Activated B cell treated with CpG ODN at 0.5 μM for 24 hours (primary cell): ENCODE results near the gene CLK3. TPM values are rescaled to one million over a fixed set of nuclear protein-coding genes. Genes with fewer than 3 reads are reported as not detected.

Experiments
- ATAC-seq: fragments of 200-7000 bp; cut with Tn5 transposase; one replicate; pipeline ENCODE4 v1.10.0; 2021; ENCODE audit warnings: low read depth, mild to moderate bottlenecking, moderate library complexity
- CTCF ChIA-PET: fragments of 350-600 bp; sonication (Branson Sonifier 250); formaldehyde crosslinking; loops from one replicate; lab custom pipeline; 2021; ENCODE audit warnings: antibody characterized with exemption; lab: Charles Lee
- POLR2A ChIA-PET: fragments of 350-600 bp; sonication (Branson Sonifier 250); formaldehyde crosslinking; loops from one replicate; lab custom pipeline; 2021; ENCODE audit warnings: antibody characterized with exemption; lab: Charles Lee
- DNase-seq: peaks from one replicate; pipeline ENCODE4 v3.0.0; 2022
- H3K27ac Mint-ChIP-seq: one replicate; pipeline ENCODE4 v1.8.0; 2020; ENCODE audit warnings: mixed read lengths
- H3K27me3 Mint-ChIP-seq: one replicate; pipeline ENCODE4 v1.8.0; 2021; ENCODE audit warnings: mixed read lengths
- H3K36me3 Mint-ChIP-seq: one replicate; pipeline ENCODE4 v1.8.0; 2021; ENCODE audit warnings: low read depth, mixed read lengths
- H3K4me1 Mint-ChIP-seq: one replicate; pipeline ENCODE4 v1.8.0; 2021; ENCODE audit warnings: mixed read lengths
- H3K4me3 Mint-ChIP-seq: one replicate; pipeline ENCODE4 v1.8.0; 2020; ENCODE audit warnings: mild to moderate bottlenecking, mixed read lengths
- H3K9me3 Mint-ChIP-seq: one replicate; pipeline ENCODE4 v1.8.0; 2020; ENCODE audit warnings: mixed read lengths
- intact Hi-C: fragments of 100-400 bp; cut with micrococcal nuclease; formaldehyde crosslinking; loops from one replicate; pipeline ENCODE4 v1.15.1; 2024
- total RNA-seq: library from RNA; stranded (reverse); gene quantifications from 2 replicates; pipeline ENCODE4 v1.2.3, GENCODE V29; 2022
- TF ChIP-seq, protein P1 (sequence below): fragments of 200-600 bp; IDR thresholded peaks from one replicate; pipeline ENCODE4 v1.8.0; 2022; ENCODE audit warnings: antibody characterized with exemption, mild to moderate bottlenecking

Gene CLK3
- total RNA-seq, 1 donor from 2014 or later, result 116 TPM

DNA sequence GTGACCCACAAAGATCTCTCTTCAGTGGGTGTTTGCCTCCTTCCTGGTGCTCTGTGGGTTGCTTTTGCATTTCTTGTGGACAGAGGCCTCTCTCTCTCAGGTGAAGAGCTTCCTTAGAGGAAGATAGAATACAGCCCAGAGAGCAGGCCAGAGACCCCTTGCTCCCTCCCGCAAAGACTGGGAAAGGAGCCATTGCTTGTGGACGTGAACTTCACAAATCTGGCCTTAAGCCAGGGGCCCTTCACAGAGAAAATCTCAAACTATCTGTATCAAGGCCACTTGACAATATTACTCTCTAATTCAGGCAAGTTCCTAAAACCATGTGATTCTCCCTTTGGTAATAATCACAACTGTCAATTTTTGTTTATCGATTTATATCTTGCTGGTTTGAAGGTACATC is 30.4 kb upstream of the CLK3 start:
- CTCF ChIA-PET, result no interaction called here
- TF ChIP-seq, protein P1, sequence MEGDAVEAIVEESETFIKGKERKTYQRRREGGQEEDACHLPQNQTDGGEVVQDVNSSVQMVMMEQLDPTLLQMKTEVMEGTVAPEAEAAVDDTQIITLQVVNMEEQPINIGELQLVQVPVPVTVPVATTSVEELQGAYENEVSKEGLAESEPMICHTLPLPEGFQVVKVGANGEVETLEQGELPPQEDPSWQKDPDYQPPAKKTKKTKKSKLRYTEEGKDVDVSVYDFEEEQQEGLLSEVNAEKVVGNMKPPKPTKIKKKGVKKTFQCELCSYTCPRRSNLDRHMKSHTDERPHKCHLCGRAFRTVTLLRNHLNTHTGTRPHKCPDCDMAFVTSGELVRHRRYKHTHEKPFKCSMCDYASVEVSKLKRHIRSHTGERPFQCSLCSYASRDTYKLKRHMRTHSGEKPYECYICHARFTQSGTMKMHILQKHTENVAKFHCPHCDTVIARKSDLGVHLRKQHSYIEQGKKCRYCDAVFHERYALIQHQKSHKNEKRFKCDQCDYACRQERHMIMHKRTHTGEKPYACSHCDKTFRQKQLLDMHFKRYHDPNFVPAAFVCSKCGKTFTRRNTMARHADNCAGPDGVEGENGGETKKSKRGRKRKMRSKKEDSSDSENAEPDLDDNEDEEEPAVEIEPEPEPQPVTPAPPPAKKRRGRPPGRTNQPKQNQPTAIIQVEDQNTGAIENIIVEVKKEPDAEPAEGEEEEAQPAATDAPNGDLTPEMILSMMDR, result no peak
- DNase-seq, result no peak
- ATAC-seq, result no peak
- peaks cover 58% of the 10 kb centered on the region for H3K36me3 Mint-ChIP-seq
- H3K4me1 Mint-ChIP-seq, result no peaks in the 10 kb centered on the region
- H3K27me3 Mint-ChIP-seq, result no peaks in the 10 kb centered on the region
- H3K27ac Mint-ChIP-seq, result no peak overlapping the region
- H3K9me3 Mint-ChIP-seq, result no peaks in the 10 kb centered on the region
- intact Hi-C loops, result no loop called here
- POLR2A ChIA-PET, result no interaction called here
- H3K4me3 Mint-ChIP-seq, result no peak overlapping the region

DNA sequence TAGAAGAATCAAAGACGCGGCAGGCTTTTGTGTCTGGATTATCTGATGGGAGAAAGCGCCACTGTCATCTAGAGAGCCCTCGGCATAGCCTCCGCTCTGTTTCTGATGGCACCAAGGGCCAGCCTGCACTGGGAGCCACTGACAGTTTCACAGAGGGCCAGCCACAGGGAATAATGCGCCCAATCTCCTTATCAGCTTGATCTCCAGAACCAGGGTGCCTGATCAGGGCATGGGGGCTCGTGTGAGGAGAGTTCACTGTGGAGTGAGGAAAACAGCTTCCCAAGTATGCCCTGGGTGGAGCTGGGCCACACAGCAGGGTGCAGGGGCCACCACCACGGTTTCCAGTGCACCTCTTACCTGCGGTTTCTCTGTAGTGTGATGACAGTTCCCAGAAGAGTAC is 29.8 kb upstream of the CLK3 start:
- H3K4me1 Mint-ChIP-seq, result no peaks in the 10 kb centered on the region
- TF ChIP-seq, protein P1, result no peak
- intact Hi-C loops, result no loop called here
- H3K36me3 Mint-ChIP-seq, result peaks cover 60% of the 10 kb centered on the region
- POLR2A ChIA-PET, result no interaction called here
- ATAC-seq (no peak), DNase-seq (no peak)
- CTCF ChIA-PET, result no interaction called here
- no peaks in the 10 kb centered on the region for H3K27me3 Mint-ChIP-seq
- no peak overlapping the region for H3K27ac Mint-ChIP-seq
- H3K4me3 Mint-ChIP-seq, result no peak overlapping the region
- H3K9me3 Mint-ChIP-seq, result no peaks in the 10 kb centered on the region

DNA sequence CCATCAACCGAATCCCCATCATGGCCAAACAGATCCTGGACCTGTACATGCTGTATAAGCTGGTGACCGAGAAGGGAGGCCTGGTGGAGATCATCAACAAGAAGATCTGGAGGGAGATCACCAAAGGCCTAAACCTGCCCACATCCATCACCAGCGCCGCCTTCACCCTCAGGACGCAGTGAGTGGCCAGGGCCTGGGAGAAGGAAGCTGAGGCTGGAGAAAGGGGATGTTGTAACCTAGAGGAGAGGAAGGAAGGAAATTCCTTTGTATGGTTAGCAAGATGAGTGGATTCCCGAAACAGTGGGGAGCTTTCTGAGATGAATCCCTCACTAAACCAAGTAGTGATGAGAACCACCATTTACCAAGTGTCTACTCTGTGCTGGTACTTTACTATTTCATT is 25.8 kb upstream of the CLK3 start:
- ChIA-PET POLR2A (no interaction called here), CTCF (no interaction called here)
- H3K4me3 Mint-ChIP-seq, result no peak overlapping the region
- no peak overlapping the region for H3K27ac Mint-ChIP-seq
- DNase-seq (no peak), ATAC-seq (no peak)
- TF ChIP-seq, protein P1, result no peak
- intact Hi-C loops, result no loop called here
- H3K36me3 Mint-ChIP-seq, result peaks cover 75% of the 10 kb centered on the region
- H3K4me1 Mint-ChIP-seq, result no peaks in the 10 kb centered on the region
- H3K9me3 Mint-ChIP-seq, result no peaks in the 10 kb centered on the region
- H3K27me3 Mint-ChIP-seq, result no peaks in the 10 kb centered on the region

DNA sequence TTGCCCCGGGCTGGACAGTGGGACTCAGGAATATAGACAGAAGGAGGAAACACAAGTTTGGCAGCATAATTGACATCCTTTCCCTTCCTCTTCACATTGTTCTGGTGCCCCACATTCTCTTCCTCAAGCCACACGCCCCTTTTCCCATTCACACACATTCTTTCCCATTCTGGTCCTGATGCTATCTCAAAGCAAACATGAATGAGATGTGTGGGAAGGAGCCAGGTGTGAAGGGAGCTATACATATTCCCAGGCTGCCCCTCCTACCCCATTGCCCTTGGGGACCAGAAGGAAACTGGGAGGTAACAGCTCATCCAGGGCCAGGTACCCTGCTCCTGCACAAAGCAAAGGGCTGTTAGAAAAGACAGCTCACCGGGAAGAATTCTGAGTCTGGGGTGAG is 23.4 kb upstream of the CLK3 start:
- Mint-ChIP-seq H3K36me3 (peaks cover 68% of the 10 kb centered on the region), H3K4me3 (no peak overlapping the region), H3K27ac (no peak overlapping the region), H3K4me1 (no peaks in the 10 kb centered on the region), H3K9me3 (no peaks in the 10 kb centered on the region), H3K27me3 (no peaks in the 10 kb centered on the region)
- ChIA-PET CTCF (no interaction called here), POLR2A (no interaction called here)
- no peak for ATAC-seq
- intact Hi-C loops, result no loop called here
- DNase-seq, result no peak
- TF ChIP-seq, protein P1, result no peak

DNA sequence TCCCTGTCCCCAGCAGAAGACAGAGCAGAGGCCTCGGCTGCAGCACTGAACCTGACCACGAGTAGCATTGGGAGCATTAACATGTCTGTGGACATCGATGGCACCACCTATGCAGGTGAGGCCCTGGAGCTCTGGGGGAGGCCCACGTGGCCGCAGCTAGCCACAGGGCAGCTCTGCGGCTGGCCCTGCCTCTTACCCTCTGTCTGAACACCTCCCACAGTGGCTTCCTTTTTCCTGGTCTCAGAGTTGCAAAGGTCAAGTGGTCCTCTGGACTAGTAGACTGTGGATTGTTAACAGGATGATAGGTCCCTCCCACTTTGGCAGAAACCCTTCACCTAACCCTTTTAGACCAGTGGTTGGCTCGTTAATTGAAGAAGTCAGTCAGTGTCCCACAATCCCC is 22.5 kb upstream of the CLK3 start:
- H3K9me3 Mint-ChIP-seq, result no peaks in the 10 kb centered on the region
- TF ChIP-seq, protein P1, result no peak
- DNase-seq, result no peak
- CTCF ChIA-PET, result no interaction called here
- intact Hi-C loops, result no loop called here
- peaks cover 71% of the 10 kb centered on the region for H3K36me3 Mint-ChIP-seq
- H3K27me3 Mint-ChIP-seq, result no peaks in the 10 kb centered on the region
- POLR2A ChIA-PET, result no interaction called here
- H3K4me3 Mint-ChIP-seq, result no peak overlapping the region
- ATAC-seq, result no peak
- H3K27ac Mint-ChIP-seq, result no peak overlapping the region
- H3K4me1 Mint-ChIP-seq, result peaks cover 5% of the 10 kb centered on the region
